HG03025 (cell line): ENCODE results near the gene MAPK10.
A peak's percentile ranks its signal among the peaks of the same experiment; 100 is the strongest.

Source experiments
- ATAC-seq: cut with Tn5 transposase; IDR thresholded peaks from one replicate; pipeline ENCODE4 v1.9.1; 2021; ENCODE audit warnings: mild to moderate bottlenecking, moderate library complexity; ENCODE audit not compliant: unreplicated experiment, low FRiP score

Gene MAPK10

GRCh38 chr4:86280246-86280645 is 79.6 kb downstream of the MAPK10 start:
- ATAC-seq = no peak

- no peak for ATAC-seq
Measured at GRCh38 chr4:86279293-86279960, 80.4 kb downstream of the MAPK10 start.

GRCh38 chr4:86278126-86278525 is 81.7 kb downstream of the MAPK10 start:
- no peak for ATAC-seq

- ATAC-seq = no peak
Measured at GRCh38 chr4:86274642-86275041, 85.2 kb downstream of the MAPK10 start.

- ATAC-seq = no peak
Measured at GRCh38 chr4:86272669-86273068, 87.2 kb downstream of the MAPK10 start.

- no peak for ATAC-seq
Measured at GRCh38 chr4:86271057-86271456, 88.8 kb downstream of the MAPK10 start.

GRCh38 chr4:86269354-86269753 is 90.5 kb downstream of the MAPK10 start:
- no peak for ATAC-seq

GRCh38 chr4:86264241-86264640 is 95.6 kb downstream of the MAPK10 start:
- no peak for ATAC-seq

GRCh38 chr4:86261636-86262035 is 98.2 kb downstream of the MAPK10 start:
- ATAC-seq = no peak

GRCh38 chr4:86256086-86256485 is 103.8 kb downstream of the MAPK10 start:
- no peak for ATAC-seq

- ATAC-seq = no peak
Measured at GRCh38 chr4:86250619-86251018, 109.2 kb downstream of the MAPK10 start.

GRCh38 chr4:86250006-86250405 is 109.8 kb downstream of the MAPK10 start:
- no peak for ATAC-seq

GRCh38 chr4:86249074-86249473 is 110.8 kb downstream of the MAPK10 start:
- ATAC-seq = no peak

- ATAC-seq = no peak
Measured at GRCh38 chr4:86247906-86248305, 111.9 kb downstream of the MAPK10 start.

GRCh38 chr4:86247320-86247719 is 112.5 kb downstream of the MAPK10 start:
- no peak for ATAC-seq

- no peak for ATAC-seq
Measured at GRCh38 chr4:86243750-86244149, 116.1 kb downstream of the MAPK10 start.

GRCh38 chr4:86242677-86243076 is 117.2 kb downstream of the MAPK10 start:
- ATAC-seq = no peak

GRCh38 chr4:86235549-86235948 is 124.3 kb downstream of the MAPK10 start:
- no peak for ATAC-seq

GRCh38 chr4:86233681-86234080 is 126.2 kb downstream of the MAPK10 start:
- no peak for ATAC-seq

- ATAC-seq = no peak
Measured at GRCh38 chr4:86233090-86233489, 126.8 kb downstream of the MAPK10 start.

GRCh38 chr4:86223472-86223871 is 136.4 kb downstream of the MAPK10 start:
- peak; percentile 68 for ATAC-seq

- no peak for ATAC-seq
Measured at GRCh38 chr4:86221002-86221401, 138.9 kb downstream of the MAPK10 start.

- ATAC-seq = no peak
Measured at GRCh38 chr4:86220121-86220520, 139.7 kb downstream of the MAPK10 start.
